H1 (cell line): Measurements from ENCODE around the gene ATP5PF. TPM values are rescaled to one million over a fixed set of nuclear protein-coding genes. Genes with fewer than 3 reads are reported as not detected.

Experiments
- CTCF ChIA-PET: fragments of 300-600 bp; sonication (Branson Sonifier 250); formaldehyde crosslinking; loops from one replicate; lab custom pipeline; 2021; ENCODE audit not compliant: partially characterized antibody; lab: Charles Lee
- POLR2A ChIA-PET: fragments of 300-600 bp; sonication (Branson Sonifier 250); formaldehyde crosslinking; loops from one replicate; lab custom pipeline; 2021; ENCODE audit warnings: inconsistent platforms; ENCODE audit not compliant: partially characterized antibody; lab: Charles Lee
- DNase-seq, 2 experiments: peaks; one replicate each; pipeline versions ENCODE4 v3.0.0 to v3.0.0-alpha.2; 2010 to 2022; ENCODE audit warnings: low spot score in 2 of 2, low read depth in 1 of 2, mixed read lengths in 1 of 2
- FAIRE-seq: peaks from 2 replicates; lab custom pipeline; 2011; peaks lifted over from hg19 to GRCh38; lab: Jason Lieb, UNC
- H2AFZ ChIP-seq: 2 replicates; pipeline ENCODE4 v1.8.1; 2012; ENCODE audit warnings: low read length, inconsistent platforms
- H2AK5ac ChIP-seq: 2 replicates; pipeline ENCODE4 v1.6.1; 2013; ENCODE audit warnings: low read depth, low read length
- H2BK120ac ChIP-seq: replicated peaks from 2 replicates; pipeline ENCODE3; 2013; ENCODE audit warnings: low read depth, low read length, inconsistent platforms
- H2BK12ac ChIP-seq: 2 replicates; pipeline ENCODE4 v1.6.1; 2013; ENCODE audit warnings: low read depth, low read length
- H2BK15ac ChIP-seq: 2 replicates; pipeline ENCODE4 v1.6.1; 2013; ENCODE audit warnings: low read length
- H2BK20ac ChIP-seq: 2 replicates; pipeline ENCODE4 v1.6.1; 2013; ENCODE audit warnings: low read length
- H2BK5ac ChIP-seq: 2 replicates; pipeline ENCODE4 v1.6.1; 2013; ENCODE audit warnings: low read depth, low read length
- H3K14ac ChIP-seq: 2 replicates; pipeline ENCODE4 v1.6.1; 2013; ENCODE audit warnings: inconsistent platforms; ENCODE audit not compliant: insufficient read length
- H3K18ac ChIP-seq: 2 replicates; pipeline ENCODE4 v1.6.1; 2013; ENCODE audit warnings: low read length; ENCODE audit errors: extremely low read depth
- H3K23ac ChIP-seq: 2 replicates; pipeline ENCODE4 v1.6.1; 2013; ENCODE audit warnings: inconsistent platforms; ENCODE audit not compliant: insufficient read length
- H3K23me2 ChIP-seq: 2 replicates; pipeline ENCODE4 v1.6.1; 2013; ENCODE audit warnings: low read depth, low read length
- H3K27ac ChIP-seq: 2 replicates; pipeline ENCODE4 v1.6.1; 2011; ENCODE audit warnings: low read depth, low read length, inconsistent platforms
- H3K27me3 ChIP-seq, 4 experiments: replicated peaks in 1 of 4; 1 replicate in 1 of 4; 2 replicates in 3 of 4; pipeline versions ENCODE4 v1.6.1 to v1.8.1; 2011 to 2013; ENCODE audit warnings: low read length in 3 of 4, mild to moderate bottlenecking in 3 of 4, inconsistent platforms in 2 of 4, mixed read lengths in 2 of 4, moderate library complexity in 1 of 4; ENCODE audit not compliant: control insufficient read depth in 3 of 4, insufficient read depth in 3 of 4; ENCODE audit errors: extremely low read depth in 1 of 4
- H3K36me3 ChIP-seq, 4 experiments: 2 replicates each; pipeline versions ENCODE4 v1.6.1 to v1.8.1; 2011 to 2013; ENCODE audit warnings: mild to moderate bottlenecking in 4 of 4, low read length in 3 of 4, moderate library complexity in 2 of 4, control low read depth in 1 of 4, inconsistent platforms in 1 of 4; ENCODE audit not compliant: insufficient read depth in 4 of 4, control insufficient read depth in 2 of 4
- H3K4ac ChIP-seq: replicated peaks from 2 replicates; pipeline ENCODE3; 2013; ENCODE audit warnings: low read length, low read depth, mixed read lengths, inconsistent platforms; ENCODE audit not compliant: insufficient read length
- H3K4me1 ChIP-seq, 4 experiments: replicated peaks in 1 of 4; 1 replicate in 1 of 4; 2 replicates in 3 of 4; pipeline versions ENCODE4 v1.6.1 to v1.8.1; 2011 to 2013; ENCODE audit warnings: low read length in 3 of 4, inconsistent platforms in 2 of 4, mixed read lengths in 1 of 4; ENCODE audit not compliant: insufficient read depth in 4 of 4, control insufficient read depth in 3 of 4
- H3K4me2 ChIP-seq, 2 experiments: 2 replicates each; pipeline versions ENCODE4 v1.6.1 to v1.8.1; 2011 to 2013; ENCODE audit warnings: low read depth in 2 of 2, low read length in 2 of 2, control low read depth in 1 of 2, inconsistent platforms in 1 of 2, mild to moderate bottlenecking in 1 of 2; ENCODE audit not compliant: insufficient read depth in 1 of 2
- H3K4me3 ChIP-seq, 4 experiments: fragments of 200-600, 300-600 bp in 1 of 4; sonication (generic), shearing (Covaris generic), sonication (Bioruptor Twin) in 1 of 4; 2 replicates each; pipeline versions ENCODE4 v1.5.1 to v1.8.1; 2011 to 2016; ENCODE audit warnings: low read length in 4 of 4, low read depth in 3 of 4, control low read depth in 2 of 4, inconsistent platforms in 2 of 4, mild to moderate bottlenecking in 2 of 4, mixed read lengths in 1 of 4, moderate library complexity in 1 of 4; ENCODE audit not compliant: insufficient read depth in 2 of 4; ENCODE audit errors: extremely low read depth in 1 of 4
- H3K56ac ChIP-seq: replicated peaks from 2 replicates; pipeline ENCODE3; 2013; ENCODE audit warnings: low read depth, mild to moderate bottlenecking, mixed read lengths, low read length, inconsistent platforms; ENCODE audit not compliant: insufficient read length
- H3K79me1 ChIP-seq: 2 replicates; pipeline ENCODE4 v1.6.1; 2013; ENCODE audit warnings: low read depth, low read length, control low read depth
- H3K79me2 ChIP-seq, 2 experiments: 2 replicates each; pipeline versions ENCODE4 v1.6.1 to v1.8.1; 2012 to 2013; ENCODE audit warnings: low read length in 2 of 2, mild to moderate bottlenecking in 2 of 2, inconsistent platforms in 1 of 2; ENCODE audit not compliant: insufficient read depth in 2 of 2, control insufficient read depth in 1 of 2
- H3K9ac ChIP-seq, 4 experiments: replicated peaks in 1 of 4; 1 replicate in 1 of 4; 2 replicates in 3 of 4; pipeline versions ENCODE4 v1.6.1 to v1.8.1; 2011 to 2013; ENCODE audit warnings: low read depth in 3 of 4, low read length in 3 of 4, control low read depth in 2 of 4, mild to moderate bottlenecking in 2 of 4, moderate library complexity in 2 of 4, inconsistent platforms in 1 of 4; ENCODE audit errors: extremely low read depth in 1 of 4
- H3K9me3 ChIP-seq, 2 experiments: 2 replicates each; pipeline versions ENCODE4 v1.6.1 to v1.8.1; 2012 to 2013; ENCODE audit warnings: mild to moderate bottlenecking in 2 of 2, moderate library complexity in 2 of 2, control low read depth in 1 of 2, inconsistent platforms in 1 of 2, low read depth in 1 of 2, low read length in 1 of 2, mixed read lengths in 1 of 2; ENCODE audit not compliant: insufficient read depth in 2 of 2
- H4K20me1 ChIP-seq, 2 experiments: replicated peaks in 1 of 2; 2 replicates each; pipeline versions ENCODE3 to v1.8.1; 2011 to 2013; ENCODE audit warnings: inconsistent platforms in 2 of 2, low read length in 2 of 2, mild to moderate bottlenecking in 1 of 2; ENCODE audit not compliant: insufficient read depth in 2 of 2, control insufficient read depth in 1 of 2
- H4K5ac ChIP-seq: 2 replicates; pipeline ENCODE4 v1.6.1; 2013; ENCODE audit warnings: low read length, low read depth, mixed read lengths, inconsistent platforms; ENCODE audit not compliant: insufficient read length
- H4K8ac ChIP-seq: 2 replicates; pipeline ENCODE4 v1.8.0; 2013; ENCODE audit warnings: mild to moderate bottlenecking, moderate library complexity, low read length, inconsistent platforms; ENCODE audit not compliant: insufficient read depth; ENCODE audit errors: extremely low read depth
- H4K91ac ChIP-seq: replicated peaks from 2 replicates; pipeline ENCODE3; 2013; ENCODE audit warnings: low read length, mixed read lengths, inconsistent platforms; ENCODE audit not compliant: insufficient read length
- BCL11A ChIP-seq, 2 experiments: IDR thresholded peaks; one replicate each; pipeline ENCODE4 v1.6.1; 2011; ENCODE audit warnings: low read depth in 2 of 2, low read length in 2 of 2, mild to moderate bottlenecking in 2 of 2
- RAD21 ChIP-seq, 2 experiments: IDR thresholded peaks in 1 of 2; conservative IDR thresholded peaks in 1 of 2; 2 replicates each; pipeline ENCODE4 v1.6.1; 2011; ENCODE audit warnings: low read depth in 2 of 2, low read length in 2 of 2, improper control_type of control experiment in 1 of 2, inconsistent platforms in 1 of 2, mild to moderate bottlenecking in 1 of 2, moderate library complexity in 1 of 2
- WGBS, 2 experiments: shearing (Covaris generic) in 1 of 2; methylation state at CpG; one replicate each; pipeline versions ENCODE4 v1.1.6 to v1.1.7; 2013 to 2015; ENCODE audit warnings: low lambda C conversion rate in 2 of 2, mixed read lengths in 2 of 2, inconsistent platforms in 1 of 2, low coverage in 1 of 2, missing lambda C conversion rate in 1 of 2; ENCODE audit not compliant: insufficient replicate concordance in 2 of 2, insufficient coverage in 1 of 2, insufficient read length in 1 of 2; ENCODE audit errors: extremely low coverage in 1 of 2, missing lambda C conversion rate in 1 of 2; 5-methylcytosine and 5-hydroxymethylcytosine counted together
- polyA plus RNA-seq, 7 experiments: library from polyadenylated mRNA; depleted of rRNA in 3 of 7; stranded (reverse) in 5 of 7; unstranded in 2 of 7; fragments of >200 nt in 5 of 7; fragments of 200-250 nt in 2 of 7; gene quantifications; 1 replicate in 5 of 7; 2 replicates in 1 of 7; 4 replicates in 1 of 7; pipeline versions ENCODE4 v1.2.1 to v1.2.3, GENCODE V29; 2011 to 2013; ENCODE audit warnings: missing spikeins in 2 of 7, mixed read lengths in 2 of 7
- total RNA-seq: library from RNA; stranded (reverse); fragmentation: NEBNext Ultra II Directional; extraction: Animal tissue kit (Norgen Biotek cat#: 25700); gene quantifications from 2 replicates; pipeline ENCODE4 v1.2.1, GENCODE V29; 2021
- TF ChIP-seq, protein P1 (sequence below), 3 experiments: IDR thresholded peaks; 1 replicate in 2 of 3; 2 replicates in 1 of 3; pipeline versions ENCODE4 v1.5.1 to v1.6.1; 2011; ENCODE audit warnings: low read length in 3 of 3, mild to moderate bottlenecking in 3 of 3, inconsistent platforms in 2 of 3, low read depth in 1 of 3, moderate library complexity in 1 of 3; ENCODE audit not compliant: insufficient read depth in 1 of 3; ENCODE audit errors: control extremely low read depth in 1 of 3
- TF ChIP-seq, protein P2 (sequence below): IDR thresholded peaks from 2 replicates; pipeline ENCODE4 v1.6.1; 2012; ENCODE audit warnings: inconsistent platforms

ATP5PF gene
- total and polyA plus RNA-seq, 2 of the 8 experiments (the other 6 are each of a cell fraction or from before 2014, with no cell fraction given): 135 to 240 TPM

DNA sequence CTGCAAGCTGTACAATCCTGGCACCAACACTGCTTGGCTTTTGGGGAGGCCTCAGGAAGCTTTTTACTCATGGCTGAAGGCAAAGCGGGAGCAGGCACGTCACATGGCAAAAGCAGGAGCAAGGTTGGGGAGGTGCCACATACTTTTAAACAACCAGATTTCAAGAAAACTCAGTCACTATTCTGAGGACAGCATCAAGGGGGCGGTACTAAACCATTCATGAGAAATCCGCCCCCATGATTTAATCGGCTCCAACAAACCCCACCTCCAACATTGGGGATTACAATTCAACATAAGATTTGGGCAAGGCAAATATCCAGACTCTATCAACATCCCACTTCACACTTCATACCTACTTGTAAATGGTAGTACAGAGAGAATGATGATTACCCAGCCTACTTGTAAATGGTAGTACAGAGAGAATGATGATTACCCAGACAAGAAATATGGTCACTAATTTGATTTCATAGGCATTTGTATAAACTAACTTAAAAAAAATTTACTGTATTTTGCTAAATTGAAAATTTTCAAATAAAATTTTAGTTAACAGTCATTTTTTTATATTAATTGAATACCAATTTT, 24.9 kb downstream of the ATP5PF start:
- H3K27ac ChIP-seq: no peak overlapping the region
- no peak overlapping the region for H2BK15ac ChIP-seq
- no peaks in the 10 kb centered on the region for H3K27me3 ChIP-seq
- H4K8ac ChIP-seq: no peak overlapping the region
- no peak overlapping the region for H2AFZ ChIP-seq
- no peaks in the 10 kb centered on the region for H3K4me1 ChIP-seq
- H3K23ac ChIP-seq: no peak overlapping the region
- no peak overlapping the region for H4K91ac ChIP-seq
- H3K56ac ChIP-seq: no peak overlapping the region
- H2BK120ac ChIP-seq: no peak overlapping the region
- no peak overlapping the region for H4K5ac ChIP-seq
- no peaks in the 10 kb centered on the region for H3K9me3 ChIP-seq
- H3K36me3 ChIP-seq: no peaks in the 10 kb centered on the region
- no peak overlapping the region for H3K14ac ChIP-seq
- no peak overlapping the region for H3K4me3 ChIP-seq
- H3K79me2 ChIP-seq: no peaks in the 10 kb centered on the region
- DNase-seq (peak in 1 of 2 experiments; percentile 3), FAIRE-seq (no peak)
- no peak overlapping the region for H3K4me2 ChIP-seq
- no peaks in the 10 kb centered on the region; the same call in 1 of the 2 replicates for H3K23me2 ChIP-seq
- H4K20me1 ChIP-seq: no peaks in the 10 kb centered on the region
- no peak overlapping the region for H3K9ac ChIP-seq
- H3K4ac ChIP-seq: no peak overlapping the region
- 75% methylated on average over 5 of the region's 5 CpGs; no CpG with 5 or more reads in 1 of the 2 experiments for WGBS, 2 experiments
- H2BK5ac ChIP-seq: no peak overlapping the region
- H3K79me1 ChIP-seq: no peaks in the 10 kb centered on the region
- no peak overlapping the region for H2AK5ac ChIP-seq
- TF ChIP-seq RAD21 (IDR thresholded peaks at IDR 0.05 in 1 of 2, conservative IDR thresholded peaks at IDR 0.05 in 1 of 2; ENCODE audit: low read depth in 2 of 2, low read length in 2 of 2) (peak; percentile 17 to 28; a peak in 3 of 4 replicates), BCL11A (IDR thresholded peaks at IDR 0.05; ENCODE audit: low read depth in 2 of 2, low read length in 2 of 2) (no peak)
- TF ChIP-seq, protein P1, sequence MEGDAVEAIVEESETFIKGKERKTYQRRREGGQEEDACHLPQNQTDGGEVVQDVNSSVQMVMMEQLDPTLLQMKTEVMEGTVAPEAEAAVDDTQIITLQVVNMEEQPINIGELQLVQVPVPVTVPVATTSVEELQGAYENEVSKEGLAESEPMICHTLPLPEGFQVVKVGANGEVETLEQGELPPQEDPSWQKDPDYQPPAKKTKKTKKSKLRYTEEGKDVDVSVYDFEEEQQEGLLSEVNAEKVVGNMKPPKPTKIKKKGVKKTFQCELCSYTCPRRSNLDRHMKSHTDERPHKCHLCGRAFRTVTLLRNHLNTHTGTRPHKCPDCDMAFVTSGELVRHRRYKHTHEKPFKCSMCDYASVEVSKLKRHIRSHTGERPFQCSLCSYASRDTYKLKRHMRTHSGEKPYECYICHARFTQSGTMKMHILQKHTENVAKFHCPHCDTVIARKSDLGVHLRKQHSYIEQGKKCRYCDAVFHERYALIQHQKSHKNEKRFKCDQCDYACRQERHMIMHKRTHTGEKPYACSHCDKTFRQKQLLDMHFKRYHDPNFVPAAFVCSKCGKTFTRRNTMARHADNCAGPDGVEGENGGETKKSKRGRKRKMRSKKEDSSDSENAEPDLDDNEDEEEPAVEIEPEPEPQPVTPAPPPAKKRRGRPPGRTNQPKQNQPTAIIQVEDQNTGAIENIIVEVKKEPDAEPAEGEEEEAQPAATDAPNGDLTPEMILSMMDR (IDR thresholded peaks at IDR 0.05; ENCODE audit: control extremely low read depth in 1 of 3, insufficient read depth in 1 of 3, low read depth in 1 of 3, low read length in 3 of 3): peak in 1 of 3 experiments; percentile 17; a peak in 2 of 4 replicates
- TF ChIP-seq, protein P2, sequence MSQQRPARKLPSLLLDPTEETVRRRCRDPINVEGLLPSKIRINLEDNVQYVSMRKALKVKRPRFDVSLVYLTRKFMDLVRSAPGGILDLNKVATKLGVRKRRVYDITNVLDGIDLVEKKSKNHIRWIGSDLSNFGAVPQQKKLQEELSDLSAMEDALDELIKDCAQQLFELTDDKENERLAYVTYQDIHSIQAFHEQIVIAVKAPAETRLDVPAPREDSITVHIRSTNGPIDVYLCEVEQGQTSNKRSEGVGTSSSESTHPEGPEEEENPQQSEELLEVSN: no peak
- ChIA-PET CTCF (interaction anchor here (0.6 to 1.2 kb wide), 5 partner anchors 24 to 104 kb away, joined by 3 to 4 read pairs (median 3); no protein-coding TSS in a partner anchor), POLR2A (no interaction called here)
- no peak overlapping the region for H2BK12ac ChIP-seq
- H2BK20ac ChIP-seq: no peak overlapping the region
- H3K18ac ChIP-seq: no peak overlapping the region
